Endothelial cell (in vitro differentiated cells): ENCODE measurements around the gene LARGE2. TPM values are rescaled to one million over a fixed set of nuclear protein-coding genes. Genes with fewer than 3 reads are reported as not detected.

ENCODE experiments used
- DNase-seq: peaks from one replicate; pipeline ENCODE4 v3.0.0; 2021; ENCODE audit warnings: low spot score
- H3K27ac Mint-ChIP-seq: one replicate; pipeline ENCODE4 v1.8.0; 2021; ENCODE audit warnings: mixed read lengths, inconsistent platforms; ENCODE audit not compliant: unreplicated experiment
- H3K27me3 Mint-ChIP-seq: one replicate; pipeline ENCODE4 v1.8.0; 2021; ENCODE audit warnings: mild to moderate bottlenecking, moderate library complexity, mixed read lengths, inconsistent platforms; ENCODE audit not compliant: unreplicated experiment
- H3K36me3 Mint-ChIP-seq: one replicate; pipeline ENCODE4 v1.8.0; 2021; ENCODE audit warnings: mild to moderate bottlenecking, low read depth, mixed read lengths, inconsistent platforms; ENCODE audit not compliant: unreplicated experiment
- H3K4me1 Mint-ChIP-seq: one replicate; pipeline ENCODE4 v1.8.0; 2021; ENCODE audit warnings: mild to moderate bottlenecking, mixed read lengths, inconsistent platforms; ENCODE audit not compliant: unreplicated experiment
- H3K4me3 Mint-ChIP-seq: one replicate; pipeline ENCODE4 v1.8.0; 2021; ENCODE audit warnings: mild to moderate bottlenecking, mixed read lengths, inconsistent platforms; ENCODE audit not compliant: unreplicated experiment
- H3K9me3 Mint-ChIP-seq: one replicate; pipeline ENCODE4 v1.8.0; 2021; ENCODE audit warnings: mixed read lengths, inconsistent platforms; ENCODE audit not compliant: unreplicated experiment
- total RNA-seq: library from RNA; stranded (reverse); fragmentation: NEBNext Ultra II Directional; extraction: Animal tissue kit (Norgen Biotek cat#: 25700); gene quantifications from one replicate; pipeline ENCODE4 v1.2.1, GENCODE V29; 2021; ENCODE audit not compliant: unreplicated experiment
- TF ChIP-seq, protein P1 (sequence below): fragments of 200-600 bp; sonication (generic); IDR thresholded peaks from one replicate; pipeline ENCODE4 v1.5.0; 2021; ENCODE audit warnings: antibody characterized with exemption; ENCODE audit not compliant: unreplicated experiment

LARGE2 gene
- total RNA-seq, 1 donor from 2014 or later, result 0.95 TPM

DNA sequence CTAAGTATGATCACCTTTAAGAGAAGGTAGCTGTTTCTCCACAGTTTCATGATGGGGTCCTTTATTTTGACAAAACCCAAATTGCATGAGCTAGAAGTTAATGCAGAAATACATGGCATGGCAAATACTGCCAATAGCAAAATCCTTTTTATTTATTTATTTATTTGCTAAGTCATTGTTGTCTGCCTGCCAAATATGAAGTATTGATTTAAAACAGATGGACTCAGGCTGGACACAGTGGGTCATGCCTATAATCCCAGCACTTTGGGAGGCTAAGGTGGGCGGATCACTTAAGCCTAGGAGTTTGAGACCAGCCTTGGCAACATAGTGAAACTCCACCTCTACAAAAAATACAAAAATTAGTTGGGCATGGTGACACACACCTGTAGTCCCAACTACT is 52.4 kb downstream of the LARGE2 start:
- TF ChIP-seq, protein P1, sequence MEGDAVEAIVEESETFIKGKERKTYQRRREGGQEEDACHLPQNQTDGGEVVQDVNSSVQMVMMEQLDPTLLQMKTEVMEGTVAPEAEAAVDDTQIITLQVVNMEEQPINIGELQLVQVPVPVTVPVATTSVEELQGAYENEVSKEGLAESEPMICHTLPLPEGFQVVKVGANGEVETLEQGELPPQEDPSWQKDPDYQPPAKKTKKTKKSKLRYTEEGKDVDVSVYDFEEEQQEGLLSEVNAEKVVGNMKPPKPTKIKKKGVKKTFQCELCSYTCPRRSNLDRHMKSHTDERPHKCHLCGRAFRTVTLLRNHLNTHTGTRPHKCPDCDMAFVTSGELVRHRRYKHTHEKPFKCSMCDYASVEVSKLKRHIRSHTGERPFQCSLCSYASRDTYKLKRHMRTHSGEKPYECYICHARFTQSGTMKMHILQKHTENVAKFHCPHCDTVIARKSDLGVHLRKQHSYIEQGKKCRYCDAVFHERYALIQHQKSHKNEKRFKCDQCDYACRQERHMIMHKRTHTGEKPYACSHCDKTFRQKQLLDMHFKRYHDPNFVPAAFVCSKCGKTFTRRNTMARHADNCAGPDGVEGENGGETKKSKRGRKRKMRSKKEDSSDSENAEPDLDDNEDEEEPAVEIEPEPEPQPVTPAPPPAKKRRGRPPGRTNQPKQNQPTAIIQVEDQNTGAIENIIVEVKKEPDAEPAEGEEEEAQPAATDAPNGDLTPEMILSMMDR, result no peak
- no peak overlapping the region for H3K27ac Mint-ChIP-seq
- H3K27me3 Mint-ChIP-seq, result no peaks in the 10 kb centered on the region
- no peaks in the 10 kb centered on the region for H3K9me3 Mint-ChIP-seq
- peaks cover 4% of the 10 kb centered on the region for H3K36me3 Mint-ChIP-seq
- H3K4me1 Mint-ChIP-seq, result no peaks in the 10 kb centered on the region
- DNase-seq, result no peak
- no peak overlapping the region for H3K4me3 Mint-ChIP-seq

Other genes starting within 250 kb of the LARGE2 start
- gene SLC35C1, start 117.5 kb upstream of the LARGE2 start, total RNA-seq, result 13.9 TPM
- 23.8 TPM for gene CRY2, start 75.2 kb upstream of the LARGE2 start, total RNA-seq
- gene MAPK8IP1, start 37.0 kb upstream of the LARGE2 start, total RNA-seq, result 3.7 TPM
- 1.1 TPM for gene FREY1, start 15.4 kb upstream of the LARGE2 start, total RNA-seq
- gene PEX16, start 4.8 kb upstream of the LARGE2 start, total RNA-seq, result 28.1 TPM
- gene PHF21A, start 198.8 kb downstream of the LARGE2 start, total RNA-seq, result 52.8 TPM